ENCODE measurements around the gene CD209.

CD209 gene

GRCh38 chr19:7699417-7700401 is 47.6 kb downstream of the CD209 start:
- no peak overlapping the region for H3K4me3 ChIP-seq (ENCODE audit: low read length)
- TF ChIP-seq CTCF (conservative IDR thresholded peaks at IDR 0.05; ENCODE audit: low read depth, low read length) = no peak
- no peak for DNase-seq (ENCODE audit: low read depth)

- no peak for DNase-seq (ENCODE audit: low read depth)
- H3K4me3 ChIP-seq (ENCODE audit: low read length) = no peak overlapping the region
- no peak for TF ChIP-seq CTCF (conservative IDR thresholded peaks at IDR 0.05; ENCODE audit: low read depth, low read length)
Observed at GRCh38 chr19:7699003-7699402, 48.3 kb downstream of the CD209 start.

GRCh38 chr19:7698583-7698982 is 48.8 kb downstream of the CD209 start:
- DNase-seq (ENCODE audit: low read depth) = no peak
- TF ChIP-seq CTCF (conservative IDR thresholded peaks at IDR 0.05; ENCODE audit: low read depth, low read length) = no peak
- no peak overlapping the region for H3K4me3 ChIP-seq (ENCODE audit: low read length)

- no peak for TF ChIP-seq CTCF (conservative IDR thresholded peaks at IDR 0.05; ENCODE audit: low read depth, low read length)
- no peak for DNase-seq (ENCODE audit: low read depth)
- no peak overlapping the region for H3K4me3 ChIP-seq (ENCODE audit: low read length)
Observed at GRCh38 chr19:7697721-7698287, 49.5 kb downstream of the CD209 start.

- TF ChIP-seq CTCF (conservative IDR thresholded peaks at IDR 0.05; ENCODE audit: low read depth, low read length) = no peak
- no peak for DNase-seq (ENCODE audit: low read depth)
- no peak overlapping the region for H3K4me3 ChIP-seq (ENCODE audit: low read length)
Observed at GRCh38 chr19:7694499-7694898, 52.8 kb downstream of the CD209 start.

- no peak for DNase-seq (ENCODE audit: low read depth)
- no peak overlapping the region for H3K4me3 ChIP-seq (ENCODE audit: low read length)
- no peak for TF ChIP-seq CTCF (conservative IDR thresholded peaks at IDR 0.05; ENCODE audit: low read depth, low read length)
Observed at GRCh38 chr19:7692417-7693088, 54.8 kb downstream of the CD209 start.
